BJ (cell line): ENCODE measurements around the gene OSTM1. TPM values are rescaled to one million over a fixed set of nuclear protein-coding genes. Genes with fewer than 3 reads are reported as not detected.

Experiments
- CTCF ChIA-PET: fragments of 350-600 bp; formaldehyde crosslinking; extraction: SDS; loops from one replicate; lab custom pipeline; 2021; ENCODE audit warnings: antibody characterized with exemption, inconsistent platforms; lab: Yijun Ruan, JAX
- POLR2A ChIA-PET: fragments of 300-600 bp; sonication (Branson Sonifier 250); formaldehyde crosslinking; extraction: SDS; loops from one replicate; lab custom pipeline; 2021; ENCODE audit warnings: antibody characterized with exemption; lab: Charles Lee
- DNase-seq: peaks from one replicate; pipeline ENCODE4 v3.0.0-alpha.2; 2011; ENCODE audit warnings: low read depth
- H3K27me3 ChIP-seq: 2 replicates; pipeline ENCODE4 v1.6.0; 2011; ENCODE audit warnings: low read length; ENCODE audit not compliant: control insufficient read depth, insufficient read depth
- H3K36me3 ChIP-seq: 2 replicates; pipeline ENCODE4 v1.5.1; 2011; ENCODE audit warnings: low read length; ENCODE audit not compliant: control insufficient read depth, insufficient read depth
- H3K4me3 ChIP-seq: 2 replicates; pipeline ENCODE4 v1.5.1; 2011; ENCODE audit warnings: low read depth, mild to moderate bottlenecking, control low read depth, low read length
- polyA plus RNA-seq: library from polyadenylated mRNA; depleted of rRNA; stranded (reverse); fragments of >200 nt; gene quantifications from 2 replicates; pipeline ENCODE4 v1.2.3, GENCODE V29; 2011; rRNA removed
- small RNA-seq: library from RNA; depleted of rRNA; stranded (forward); fragments of <200 nt; gene quantifications from one replicate; pipeline ENCODE3, GENCODE V24; 2012; ENCODE audit warnings: low replicate concordance, low read depth; ENCODE audit not compliant: insufficient read length
- TF ChIP-seq, protein P1 (sequence below): IDR thresholded peaks from 2 replicates; pipeline ENCODE4 v1.5.1; 2011; ENCODE audit warnings: low read depth, mild to moderate bottlenecking, control low read depth, inconsistent platforms, low read length, moderate library complexity; ENCODE audit not compliant: insufficient read depth

The OSTM1 gene
- polyA plus RNA-seq, 1 experiment: 20.1 TPM

DNA sequence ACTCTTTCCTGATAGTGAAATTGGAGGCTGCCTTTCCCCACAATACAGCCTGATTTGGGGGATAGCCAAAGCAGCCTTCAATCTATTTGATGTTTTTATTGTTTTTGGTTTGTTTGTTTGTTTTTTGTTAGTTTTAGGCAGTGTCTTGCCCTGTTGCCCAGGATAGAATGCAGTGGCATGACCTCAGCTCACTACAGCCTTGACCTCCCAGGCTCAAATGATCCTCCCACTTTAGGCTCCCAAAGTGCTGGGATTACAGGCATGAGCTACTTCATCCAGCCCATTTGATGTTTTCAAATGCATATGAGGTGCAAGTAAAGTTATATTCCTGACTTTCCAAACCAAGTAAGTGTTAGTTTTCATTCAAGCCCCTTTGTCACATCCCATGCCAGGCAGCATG, 75.2 kb downstream of the OSTM1 start:
- ChIA-PET POLR2A (no interaction called here), CTCF (no interaction called here)
- TF ChIP-seq, protein P1, sequence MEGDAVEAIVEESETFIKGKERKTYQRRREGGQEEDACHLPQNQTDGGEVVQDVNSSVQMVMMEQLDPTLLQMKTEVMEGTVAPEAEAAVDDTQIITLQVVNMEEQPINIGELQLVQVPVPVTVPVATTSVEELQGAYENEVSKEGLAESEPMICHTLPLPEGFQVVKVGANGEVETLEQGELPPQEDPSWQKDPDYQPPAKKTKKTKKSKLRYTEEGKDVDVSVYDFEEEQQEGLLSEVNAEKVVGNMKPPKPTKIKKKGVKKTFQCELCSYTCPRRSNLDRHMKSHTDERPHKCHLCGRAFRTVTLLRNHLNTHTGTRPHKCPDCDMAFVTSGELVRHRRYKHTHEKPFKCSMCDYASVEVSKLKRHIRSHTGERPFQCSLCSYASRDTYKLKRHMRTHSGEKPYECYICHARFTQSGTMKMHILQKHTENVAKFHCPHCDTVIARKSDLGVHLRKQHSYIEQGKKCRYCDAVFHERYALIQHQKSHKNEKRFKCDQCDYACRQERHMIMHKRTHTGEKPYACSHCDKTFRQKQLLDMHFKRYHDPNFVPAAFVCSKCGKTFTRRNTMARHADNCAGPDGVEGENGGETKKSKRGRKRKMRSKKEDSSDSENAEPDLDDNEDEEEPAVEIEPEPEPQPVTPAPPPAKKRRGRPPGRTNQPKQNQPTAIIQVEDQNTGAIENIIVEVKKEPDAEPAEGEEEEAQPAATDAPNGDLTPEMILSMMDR: no peak
- Histone ChIP-seq H3K36me3 (no peaks in the 10 kb centered on the region), H3K27me3 (no peaks in the 10 kb centered on the region), H3K4me3 (no peak overlapping the region)
- no peak for DNase-seq

DNA sequence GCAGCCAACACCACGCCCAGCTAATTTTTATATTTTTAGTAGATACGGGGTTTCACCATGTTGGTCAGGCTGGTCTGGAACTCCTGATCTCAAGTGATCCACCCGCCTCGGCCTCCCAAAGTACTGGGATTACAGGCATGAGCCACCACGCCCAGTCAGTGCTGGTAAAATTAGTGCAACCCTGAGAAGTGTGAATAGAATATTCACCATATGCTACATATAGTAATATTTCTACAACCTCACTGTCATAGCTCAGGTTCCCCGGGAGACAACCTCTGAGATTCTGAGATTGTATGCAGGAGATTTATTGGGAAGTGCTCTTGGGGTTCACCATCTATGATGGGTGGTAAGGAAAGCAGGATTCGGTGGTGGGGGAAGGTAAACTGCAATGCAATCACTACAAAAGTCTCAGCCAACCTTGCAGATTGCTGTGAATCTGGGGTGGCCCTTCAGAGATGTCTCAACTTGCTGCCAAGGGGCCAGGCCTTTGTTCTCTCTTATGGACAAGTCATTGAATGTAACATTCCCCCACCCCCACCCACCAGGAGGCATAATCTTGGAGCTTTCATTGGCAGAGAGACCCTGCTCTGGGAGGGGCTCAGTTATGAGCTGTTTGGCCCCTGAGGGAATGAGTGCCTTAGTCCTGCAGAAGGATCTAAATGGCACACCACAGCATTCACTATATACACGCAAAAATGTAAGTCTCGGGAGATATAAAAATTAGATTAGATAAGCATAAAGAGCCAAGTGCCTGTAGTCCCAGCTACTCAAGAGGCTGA, 82.6 kb downstream of the OSTM1 start:
- DNase-seq: no peak
- TF ChIP-seq, protein P1: no peak
- CTCF ChIA-PET: interaction anchor here (1.2 to 4.6 kb wide), 2 partner anchors 11 to 57 kb away, joined by 3 to 28 read pairs; no protein-coding TSS in a partner anchor
- POLR2A ChIA-PET: interaction anchor here (0.5 kb wide), 1 partner anchor 26 kb away, joined by 8 read pairs; no protein-coding TSS in a partner anchor
- Histone ChIP-seq H3K4me3 (no peak overlapping the region), H3K27me3 (no peaks in the 10 kb centered on the region; the same call in 1 of the 2 replicates), H3K36me3 (no peaks in the 10 kb centered on the region)

Small RNA genes within 50 kb of the gene (small RNA-seq; reads per million reads assigned to genes)
- gene RF00019: not detected

Other genes starting within 250 kb of the OSTM1 start
- gene SEC63, start 116.5 kb downstream of the OSTM1 start, polyA plus RNA-seq: 17.6 and 49.8 TPM in 2 replicates
- gene NR2E1, start 91.3 kb upstream of the OSTM1 start, polyA plus RNA-seq: not detected in 2 replicates
- 113 and 243 TPM in 2 replicates for gene SNX3, start 186.3 kb upstream of the OSTM1 start, polyA plus RNA-seq
- 1.7 and 2.6 TPM in 2 replicates for gene AFG1L, start 220.3 kb upstream of the OSTM1 start, polyA plus RNA-seq